Osteoblast (primary cell): ENCODE measurements around the gene FTSJ3. TPM values are rescaled to one million over a fixed set of nuclear protein-coding genes. Genes with fewer than 3 reads are reported as not detected.

Experiments used
- DNase-seq: peaks from one replicate; pipeline ENCODE4 v3.0.0; 2011; ENCODE audit warnings: low spot score, mixed read lengths; ENCODE audit not compliant: insufficient read length; ENCODE audit errors: missing footprints
- H2AFZ ChIP-seq: 2 replicates; pipeline ENCODE4 v1.6.0; 2011; ENCODE audit warnings: mild to moderate bottlenecking, low read length
- H3K27ac ChIP-seq: 2 replicates; pipeline ENCODE4 v1.5.1; 2011; ENCODE audit warnings: mild to moderate bottlenecking, low read depth, low read length, moderate library complexity
- H3K27me3 ChIP-seq: 2 replicates; pipeline ENCODE4 v1.6.0; 2012; ENCODE audit warnings: mild to moderate bottlenecking, control low read depth, inconsistent platforms, low read length, moderate library complexity; ENCODE audit not compliant: insufficient read depth
- H3K36me3 ChIP-seq: 2 replicates; pipeline ENCODE4 v1.5.1; 2011; ENCODE audit warnings: mild to moderate bottlenecking, low read length, control low read depth, moderate library complexity; ENCODE audit not compliant: insufficient read depth
- H3K4me1 ChIP-seq: 2 replicates; pipeline ENCODE4 v1.5.1; 2011; ENCODE audit warnings: mild to moderate bottlenecking, low read length, control low read depth, moderate library complexity; ENCODE audit not compliant: insufficient read depth
- H3K4me2 ChIP-seq: 2 replicates; pipeline ENCODE4 v1.6.0; 2011; ENCODE audit warnings: mild to moderate bottlenecking, low read length; ENCODE audit not compliant: insufficient read depth
- H3K4me3 ChIP-seq: fragments of 200-600 bp; sonication (generic); 3 replicates; pipeline ENCODE4 v1.5.1; 2012; ENCODE audit warnings: mild to moderate bottlenecking, low read length, inconsistent platforms; ENCODE audit not compliant: insufficient read depth
- H3K79me2 ChIP-seq: 2 replicates; pipeline ENCODE4 v1.6.0; 2012; ENCODE audit warnings: mild to moderate bottlenecking, low read length, control low read depth, inconsistent platforms; ENCODE audit not compliant: insufficient read depth
- H3K9me3 ChIP-seq: 2 replicates; pipeline ENCODE4 v1.5.1; 2011; ENCODE audit warnings: low read depth, low read length, control low read depth
- H4K20me1 ChIP-seq: 2 replicates; pipeline ENCODE4 v1.6.0; 2012; ENCODE audit warnings: mild to moderate bottlenecking, low read length, control low read depth; ENCODE audit not compliant: insufficient read depth
- CTCF ChIP-seq: IDR thresholded peaks from 2 replicates; pipeline ENCODE4 v1.5.1; 2011; ENCODE audit warnings: mild to moderate bottlenecking, low read depth, low read length, moderate library complexity; ENCODE audit errors: extremely low read depth
- total RNA-seq: library from RNA; depleted of rRNA; stranded (reverse); fragments of >200 nt; gene quantifications from 2 replicates; pipeline ENCODE4 v1.2.3, GENCODE V29; 2012

The FTSJ3 gene
- total RNA-seq, 1 donor, result 45.2 TPM

DNA sequence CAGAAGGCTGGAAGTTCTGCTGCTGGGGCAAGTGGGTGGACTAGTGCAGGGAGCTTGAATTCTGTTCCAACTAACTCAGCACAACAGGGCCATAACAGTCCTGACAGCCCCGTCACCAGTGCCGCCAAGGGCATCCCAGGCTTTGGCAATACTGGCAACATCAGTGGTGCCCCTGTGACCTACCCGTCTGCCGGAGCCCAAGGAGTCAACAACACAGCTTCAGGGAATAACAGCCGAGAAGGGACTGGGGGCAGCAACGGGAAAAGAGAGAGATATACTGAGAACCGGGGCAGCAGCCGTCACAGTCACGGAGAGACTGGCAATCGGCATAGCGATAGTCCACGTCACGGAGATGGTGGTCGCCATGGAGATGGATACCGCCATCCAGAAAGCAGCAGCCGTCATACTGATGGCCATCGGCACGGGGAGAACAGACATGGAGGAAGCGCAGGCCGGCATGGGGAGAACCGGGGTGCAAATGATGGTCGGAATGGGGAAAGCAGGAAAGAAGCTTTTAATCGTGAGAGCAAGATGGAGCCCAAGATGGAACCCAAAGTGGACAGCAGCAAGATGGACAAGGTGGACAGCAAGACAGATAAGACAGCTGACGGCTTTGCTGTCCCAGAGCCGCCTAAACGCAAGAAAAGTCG lies 9.6 kb downstream of the FTSJ3 start:
- Histone ChIP-seq H3K36me3 (peaks cover 98% of the 10 kb centered on the region), H3K27me3 (no peaks in the 10 kb centered on the region), H3K4me2 (no peak overlapping the region), H3K4me3 (no peak overlapping the region), H4K20me1 (peaks cover 13% of the 10 kb centered on the region), H3K79me2 (peaks cover 24% of the 10 kb centered on the region), H3K4me1 (peaks cover 2% of the 10 kb centered on the region), H2AFZ (no peak overlapping the region), H3K27ac (no peak overlapping the region), H3K9me3 (no peaks in the 10 kb centered on the region)
- TF ChIP-seq CTCF, result no peak
- DNase-seq, result peak; percentile 36

GRCh38 chr17:63816669-63817068 lies 10.8 kb downstream of the FTSJ3 start:
- H3K27ac ChIP-seq, result peak overlapping the region; percentile 1
- peaks cover 10% of the 10 kb centered on the region for H4K20me1 ChIP-seq
- no peak overlapping the region for H3K4me2 ChIP-seq
- DNase-seq, result no peak
- peaks cover 2% of the 10 kb centered on the region for H3K4me1 ChIP-seq
- H3K9me3 ChIP-seq, result no peaks in the 10 kb centered on the region
- H3K79me2 ChIP-seq, result peaks cover 17% of the 10 kb centered on the region
- H3K36me3 ChIP-seq, result peaks cover 95% of the 10 kb centered on the region
- no peak for TF ChIP-seq CTCF
- no peaks in the 10 kb centered on the region for H3K27me3 ChIP-seq
- no peak overlapping the region for H2AFZ ChIP-seq
- H3K4me3 ChIP-seq, result no peak overlapping the region

- no peak overlapping the region for H2AFZ ChIP-seq
- H3K4me3 ChIP-seq, result no peak overlapping the region
- peaks cover 6% of the 10 kb centered on the region for H4K20me1 ChIP-seq
- peaks cover 2% of the 10 kb centered on the region for H3K4me1 ChIP-seq
- H3K4me2 ChIP-seq, result no peak overlapping the region
- no peak for DNase-seq
- H3K36me3 ChIP-seq, result peaks cover 95% of the 10 kb centered on the region
- no peaks in the 10 kb centered on the region for H3K27me3 ChIP-seq
- no peak for TF ChIP-seq CTCF
- no peak overlapping the region for H3K27ac ChIP-seq
- no peaks in the 10 kb centered on the region for H3K9me3 ChIP-seq
- peaks cover 14% of the 10 kb centered on the region for H3K79me2 ChIP-seq
These were observed 11.3 kb downstream of the FTSJ3 start for GRCh38 chr17:63816123-63816522.

DNA sequence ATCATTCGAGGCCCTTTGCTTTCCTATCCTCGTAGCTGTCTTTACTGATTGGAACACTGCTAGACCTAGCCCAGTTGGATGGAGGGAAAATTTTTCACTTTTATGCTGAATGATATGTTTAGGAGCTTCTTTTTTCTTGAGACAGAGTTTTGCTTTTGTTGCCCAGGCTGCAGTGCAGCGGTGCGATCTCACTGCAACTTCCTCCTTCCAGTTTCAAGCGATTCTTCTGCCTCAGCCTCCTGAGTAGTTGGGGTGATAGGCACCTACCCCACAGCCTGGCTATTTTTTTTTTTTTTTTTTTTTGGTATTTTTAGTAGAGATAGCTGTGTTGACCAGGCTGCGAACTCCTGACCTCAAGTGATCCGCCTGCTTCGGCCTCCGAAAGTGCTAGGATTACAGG lies 17.5 kb downstream of the FTSJ3 start:
- H3K27me3 ChIP-seq, result no peaks in the 10 kb centered on the region
- H3K4me2 ChIP-seq, result no peak overlapping the region
- no peak for DNase-seq
- H3K36me3 ChIP-seq, result peaks cover 92% of the 10 kb centered on the region
- H2AFZ ChIP-seq, result no peak overlapping the region
- no peak overlapping the region for H3K4me3 ChIP-seq
- H3K27ac ChIP-seq, result no peak overlapping the region
- no peaks in the 10 kb centered on the region for H3K9me3 ChIP-seq
- H3K4me1 ChIP-seq, result no peaks in the 10 kb centered on the region
- no peak for TF ChIP-seq CTCF
- H3K79me2 ChIP-seq, result peaks cover 8% of the 10 kb centered on the region
- H4K20me1 ChIP-seq, result peaks cover 5% of the 10 kb centered on the region
